NT2/D1 (cell line): ENCODE results near the gene LUC7L2.

Source experiments
- YY1 ChIP-seq: IDR thresholded peaks from 2 replicates; pipeline ENCODE4 v1.6.1; 2011; ENCODE audit not compliant: insufficient read length, insufficient read depth
- ZNF274 ChIP-seq: IDR thresholded peaks from 2 replicates; pipeline ENCODE4 v1.6.1; 2011; ENCODE audit warnings: mild to moderate bottlenecking, low read depth, low read length

DNA sequence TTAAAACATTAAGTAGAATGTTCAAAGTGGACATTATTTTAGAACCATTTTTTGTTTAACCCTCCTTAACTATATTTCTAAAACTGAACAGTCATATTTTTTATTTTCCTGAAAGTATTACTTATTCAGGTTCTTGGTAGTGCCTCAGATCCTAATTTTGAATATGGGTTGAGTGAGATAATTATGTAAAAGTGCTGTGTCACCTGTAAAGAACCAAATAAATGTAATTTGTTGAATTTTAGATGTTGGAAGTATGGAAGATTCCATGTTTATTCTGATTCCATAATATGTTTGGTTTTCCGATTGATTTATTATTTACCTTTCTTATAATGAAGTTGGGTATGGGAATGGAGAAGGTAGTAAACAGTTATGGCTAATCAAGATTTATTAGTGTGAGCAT is 61.4 kb downstream of the LUC7L2 start:
- TF ChIP-seq YY1 (no peak), ZNF274 (no peak)
